SK-N-SH (cell line): ENCODE measurements around the gene CTF1. TPM values are rescaled to one million over a fixed set of nuclear protein-coding genes. Genes with fewer than 3 reads are reported as not detected.

ENCODE experiments used
- CTCF ChIA-PET: fragments of 300-600, 350-600 bp; formaldehyde crosslinking; extraction: SDS; loops from one replicate; lab custom pipeline; 2021; lab: Yijun Ruan, JAX
- POLR2A ChIA-PET: fragments of 350-600 bp; sonication (Branson Sonifier 250); formaldehyde crosslinking; extraction: SDS; loops from one replicate; lab custom pipeline; 2020; ENCODE audit warnings: antibody characterized with exemption, inconsistent platforms; lab: Yijun Ruan, JAX
- DNase-seq: peaks from one replicate; pipeline ENCODE4 v3.0.0; 2012
- H2AFZ ChIP-seq: fragments of 200-600 bp; sonication (generic); 2 replicates; pipeline ENCODE4 v1.8.1; 2016; ENCODE audit warnings: antibody characterized with exemption, mild to moderate bottlenecking, low read depth
- H3F3A ChIP-seq: fragments of 200-600 bp; sonication (generic); replicated peaks from 2 replicates; pipeline ENCODE3; 2016; ENCODE audit warnings: antibody characterized with exemption, mild to moderate bottlenecking; ENCODE audit not compliant: insufficient read depth
- H3K27ac ChIP-seq, 2 experiments: fragments of 200-500 bp in 1 of 2; fragments of 200-600 bp in 1 of 2; sonication (Bioruptor generic) in 1 of 2; sonication (generic), shearing (Covaris generic) in 1 of 2; 2 replicates each; pipeline versions ENCODE4 v1.5.1 to v1.6.1; 2014 to 2016; ENCODE audit warnings: low read depth in 2 of 2, inconsistent platforms in 1 of 2, low read length in 1 of 2, mild to moderate bottlenecking in 1 of 2, mixed read lengths in 1 of 2
- H3K27me3 ChIP-seq: fragments of 200-600 bp; sonication (generic), shearing (Covaris generic); 2 replicates; pipeline ENCODE4 v1.6.1; 2016; ENCODE audit warnings: mixed run types; ENCODE audit not compliant: insufficient read depth
- H3K36me3 ChIP-seq, 2 experiments: fragments of 200-500 bp in 1 of 2; fragments of 200-600 bp in 1 of 2; sonication (Bioruptor generic) in 1 of 2; sonication (generic) in 1 of 2; replicated peaks in 1 of 2; 2 replicates each; pipeline versions ENCODE3 to v1.5.1; 2014 to 2016; ENCODE audit warnings: low read length in 1 of 2, mild to moderate bottlenecking in 1 of 2; ENCODE audit not compliant: insufficient read depth in 2 of 2, control insufficient read depth in 1 of 2
- H3K4me1 ChIP-seq, 2 experiments: fragments of 200-500 bp in 1 of 2; fragments of 200-600 bp in 1 of 2; sonication (Bioruptor generic) in 1 of 2; sonication (generic), shearing (Covaris generic) in 1 of 2; 2 replicates each; pipeline versions ENCODE4 v1.5.1 to v1.6.1; 2014 to 2016; ENCODE audit warnings: low read depth in 1 of 2, low read length in 1 of 2, mixed run types in 1 of 2; ENCODE audit not compliant: insufficient read depth in 2 of 2, control insufficient read depth in 1 of 2
- H3K4me2 ChIP-seq: fragments of 200-600 bp; sonication (generic), shearing (Covaris generic); 2 replicates; pipeline ENCODE4 v1.6.1; 2017; ENCODE audit warnings: mixed run types
- H3K4me3 ChIP-seq, 2 experiments: fragments of 200-500 bp in 1 of 2; fragments of 200-600 bp in 1 of 2; sonication (Bioruptor generic) in 1 of 2; sonication (generic), shearing (Covaris generic) in 1 of 2; 2 replicates each; pipeline versions ENCODE4 v1.5.1 to v1.8.1; 2014 to 2016; ENCODE audit warnings: low read depth in 2 of 2, inconsistent platforms in 1 of 2, low read length in 1 of 2, mild to moderate bottlenecking in 1 of 2, mixed read lengths in 1 of 2, moderate library complexity in 1 of 2
- H3K79me2 ChIP-seq: fragments of 200-600 bp; sonication (generic); 2 replicates; pipeline ENCODE4 v1.8.1; 2017; ENCODE audit warnings: mild to moderate bottlenecking; ENCODE audit not compliant: insufficient read depth
- H3K9ac ChIP-seq: fragments of 200-600 bp; sonication (generic); 2 replicates; pipeline ENCODE4 v1.6.1; 2017; ENCODE audit warnings: mixed run types
- H3K9me2 ChIP-seq: fragments of 200-600 bp; sonication (generic); 2 replicates; pipeline ENCODE4 v1.6.1; 2017; ENCODE audit warnings: mixed run types
- H3K9me3 ChIP-seq: fragments of 200-600 bp; sonication (generic); 2 replicates; pipeline ENCODE4 v1.6.1; 2017; ENCODE audit warnings: mixed run types, mild to moderate bottlenecking, moderate library complexity
- H4K20me1 ChIP-seq: fragments of 200-600 bp; sonication (generic); 2 replicates; pipeline ENCODE4 v1.6.1; 2017; ENCODE audit warnings: mild to moderate bottlenecking, mixed run types; ENCODE audit not compliant: insufficient read depth
- EZH2phosphoT487 ChIP-seq: fragments of 200-600 bp; sonication (generic); IDR thresholded peaks from 2 replicates; pipeline ENCODE4 v1.6.1; 2017; ENCODE audit warnings: low read depth, mixed run types, mild to moderate bottlenecking, antibody characterized with exemption, moderate library complexity, borderline replicate concordance
- FOSL2 ChIP-seq: IDR thresholded peaks from 2 replicates; pipeline ENCODE4 v1.4.0; 2012; ENCODE audit warnings: low read depth, mild to moderate bottlenecking, moderate library complexity, borderline replicate concordance
- FOXJ3 ChIP-seq: sonication (generic); formaldehyde crosslinking; IDR thresholded peaks from 2 replicates; pipeline ENCODE4 v1.5.1; 2020; ENCODE audit warnings: mild to moderate bottlenecking, missing genetic modification reagents
- GABPA ChIP-seq: IDR thresholded peaks from 2 replicates; pipeline ENCODE4 v1.4.0; 2012; ENCODE audit warnings: low read depth, mild to moderate bottlenecking
- MAX ChIP-seq: IDR thresholded peaks from 2 replicates; pipeline ENCODE4 v1.4.0; 2012; ENCODE audit warnings: low read depth
- PBX3 ChIP-seq: IDR thresholded peaks from 2 replicates; pipeline ENCODE4; 2012
- POLR2AphosphoS5 ChIP-seq: IDR thresholded peaks from 2 replicates; pipeline ENCODE4 v1.6.1; 2012; ENCODE audit warnings: low read depth, low read length
- RAD21 ChIP-seq: IDR thresholded peaks from 2 replicates; pipeline ENCODE4 v1.6.1; 2012; ENCODE audit warnings: mild to moderate bottlenecking, low read length
- SIN3A ChIP-seq: IDR thresholded peaks from 2 replicates; pipeline ENCODE4 v1.6.1; 2012; ENCODE audit warnings: low read depth, mild to moderate bottlenecking, low read length, moderate library complexity, borderline replicate concordance
- SMC3 ChIP-seq: IDR thresholded peaks from 2 replicates; pipeline ENCODE4 v1.6.1; 2012; ENCODE audit warnings: low read depth, low read length, improper control_type of control experiment
- ZBTB33 ChIP-seq: IDR thresholded peaks from 2 replicates; pipeline ENCODE4 v1.4.0; 2012; ENCODE audit warnings: low read depth, borderline replicate concordance
- WGBS: methylation state at CpG from one replicate; pipeline ENCODE4 v1.1.6; 2017; ENCODE audit warnings: low lambda C conversion rate; 5-methylcytosine and 5-hydroxymethylcytosine counted together
- polyA plus RNA-seq, 3 experiments: library from polyadenylated mRNA; depleted of rRNA; stranded (reverse); fragments of >200 nt; gene quantifications; 2 replicates each; pipeline ENCODE4 v1.2.3, GENCODE V29; 2012

The CTF1 gene
- polyA plus RNA-seq, 1 of the 3 experiments (the other 2 are of a cell fraction): 45.7 TPM

GRCh38 chr16:30894540-30895368 is 1.7 kb upstream of the CTF1 start:
- Histone ChIP-seq H3K27ac (peak overlapping the region; percentile 75 to 99), H3K79me2 (peaks cover 39% of the 10 kb centered on the region), H3K36me3 (peaks cover 3 to 23% of the 10 kb centered on the region in 2 experiments), H3K4me2 (peak overlapping the region; percentile 69), H3K27me3 (no peaks in the 10 kb centered on the region), H3K4me1 (peaks cover 12 to 29% of the 10 kb centered on the region in 2 experiments; a peak in 3 of 4 replicates), H3F3A (peaks cover 31% of the 10 kb centered on the region), H4K20me1 (no peaks in the 10 kb centered on the region), H3K9me2 (no peaks in the 10 kb centered on the region), H2AFZ (peak overlapping the region; percentile 79; the same call in 1 of the 2 replicates), H3K9me3 (no peaks in the 10 kb centered on the region), H3K9ac (peak overlapping the region; percentile 63; the same call in 1 of the 2 replicates), H3K4me3 (peak overlapping the region; percentile 35 to 75; a peak in 3 of 4 replicates)
- no peak for TF ChIP-seq RAD21
- TF ChIP-seq SIN3A: no peak
- TF ChIP-seq MAX: no peak
- no peak for TF ChIP-seq SMC3
- TF ChIP-seq GABPA: no peak
- TF ChIP-seq FOXJ3: no peak
- TF ChIP-seq POLR2AphosphoS5: no peak
- TF ChIP-seq PBX3: no peak
- no peak for TF ChIP-seq FOSL2
- TF ChIP-seq EZH2phosphoT487: no peak
- TF ChIP-seq ZBTB33: no peak
- ChIA-PET POLR2A (no interaction called here), CTCF (interaction anchor here (2.4 kb wide), 1 partner anchor 50 kb away, joined by 10 read pairs; no protein-coding TSS in a partner anchor)
- 77% methylated on average over 16 of the region's 16 CpGs for WGBS
- no peak for DNase-seq
